GM18502 (cell line): ENCODE data around the gene LHFPL4.
"Not testable (repeated sequence)": the region's sequence is repeated elsewhere in the genome, so short reads cannot be mapped to it uniquely, and the experiment has no call there.

Experiments used
- ATAC-seq: cut with Tn5 transposase; IDR thresholded peaks from one replicate; pipeline ENCODE4 v1.9.1; 2021; ENCODE audit warnings: mild to moderate bottlenecking; ENCODE audit not compliant: unreplicated experiment, poor library complexity

The LHFPL4 gene

DNA sequence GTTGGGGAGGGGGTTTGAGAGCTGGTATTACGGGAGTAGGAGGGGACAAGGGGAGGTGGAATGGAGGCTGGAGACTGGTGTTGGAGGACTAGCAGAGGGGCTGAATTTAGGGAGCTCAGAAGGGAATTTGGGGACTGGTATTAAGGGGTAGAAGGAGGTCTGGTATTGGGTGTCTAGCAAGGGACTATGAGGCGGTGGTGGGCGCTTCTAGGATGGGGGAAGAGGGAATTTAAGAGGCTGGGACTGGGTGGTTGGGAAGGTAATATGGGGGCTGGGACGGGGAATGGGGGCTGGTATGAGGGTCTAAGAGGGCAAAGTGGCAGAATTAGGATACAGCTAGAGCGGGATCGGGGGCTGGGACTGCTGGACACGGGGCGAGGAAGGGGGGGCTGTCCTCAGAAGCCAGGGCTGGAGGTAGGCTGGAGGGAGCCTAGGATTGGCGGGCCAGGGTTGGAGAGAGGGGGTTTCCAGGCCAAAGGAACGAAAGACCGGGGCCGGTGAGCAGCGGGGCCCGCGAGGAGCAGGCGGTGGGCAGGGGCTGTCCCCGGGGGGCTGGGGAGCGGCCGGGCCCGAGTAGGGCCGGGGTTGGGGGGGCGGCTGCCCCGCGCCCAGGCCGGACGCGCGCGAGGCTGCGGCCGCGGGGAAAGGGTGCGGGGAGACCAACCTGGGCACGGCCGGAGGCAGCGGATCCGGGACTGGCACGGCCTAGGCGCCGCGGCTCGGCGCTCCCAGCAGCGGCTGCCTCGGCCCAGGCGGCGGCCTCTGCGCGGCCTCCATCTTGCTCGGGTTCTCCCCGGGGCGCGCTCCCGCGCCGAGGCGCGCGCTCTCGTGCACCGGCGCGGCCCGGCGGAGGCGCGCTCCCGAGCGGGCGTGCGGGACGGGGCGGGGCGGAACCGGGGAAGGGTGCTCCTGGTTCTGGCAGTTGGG, at the start of gene LHFPL4:
LHFPL4 (minus strand) TSS at position 802 of the 927 bp plus-strand sequence. CDS start 1,143 bp downstream, outside the sequence.
- no peak for ATAC-seq

DNA sequence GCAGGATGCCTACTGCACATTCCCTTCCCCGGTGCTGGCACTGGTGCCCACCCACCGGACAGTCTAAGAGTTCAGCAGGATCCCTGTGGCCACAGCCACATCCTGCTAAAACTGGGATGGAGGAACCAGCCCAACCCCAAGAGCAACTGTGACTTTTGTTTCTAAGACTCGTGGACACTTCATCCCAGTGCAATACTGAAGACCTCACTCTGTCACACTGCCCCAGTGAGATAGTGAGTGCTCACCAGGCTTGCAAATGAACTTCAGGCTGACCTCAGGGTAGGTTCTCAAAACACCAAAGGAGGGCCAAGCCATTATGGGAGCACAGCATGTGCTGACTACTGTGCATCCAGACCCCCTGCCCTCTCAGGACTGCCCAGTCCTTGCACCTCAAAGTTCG, 49.0 kb upstream of the LHFPL4 start:
- no peak for ATAC-seq

DNA sequence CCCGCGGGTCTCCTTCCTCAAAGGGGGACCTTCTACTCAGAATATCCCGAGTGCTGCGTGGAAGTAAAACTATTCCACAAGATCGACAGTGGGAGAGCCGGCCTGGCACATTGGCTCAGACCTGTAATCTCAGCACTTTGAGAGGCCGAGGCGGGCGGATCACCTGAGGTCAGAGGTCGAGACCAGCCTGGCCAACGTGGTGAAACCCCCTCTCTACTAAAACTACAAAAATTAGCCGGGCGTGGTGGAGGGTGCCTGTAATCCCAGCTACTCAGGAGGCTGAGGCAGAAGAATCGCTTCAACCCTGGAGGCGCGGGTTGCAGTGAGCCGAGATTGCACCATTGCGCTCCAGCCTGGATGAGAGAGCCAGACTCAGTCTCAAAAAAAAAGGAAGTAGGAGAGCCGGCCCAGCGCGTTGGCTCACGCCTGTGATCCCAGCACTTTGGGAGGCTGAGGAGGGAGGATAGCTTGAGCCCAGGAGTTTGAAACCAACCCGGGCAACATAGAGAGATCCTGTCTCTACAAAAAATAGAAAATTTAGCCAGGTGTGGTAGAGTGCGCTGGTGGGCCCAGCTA, 47.5 kb upstream of the LHFPL4 start:
- ATAC-seq: not testable (repeated sequence)

DNA sequence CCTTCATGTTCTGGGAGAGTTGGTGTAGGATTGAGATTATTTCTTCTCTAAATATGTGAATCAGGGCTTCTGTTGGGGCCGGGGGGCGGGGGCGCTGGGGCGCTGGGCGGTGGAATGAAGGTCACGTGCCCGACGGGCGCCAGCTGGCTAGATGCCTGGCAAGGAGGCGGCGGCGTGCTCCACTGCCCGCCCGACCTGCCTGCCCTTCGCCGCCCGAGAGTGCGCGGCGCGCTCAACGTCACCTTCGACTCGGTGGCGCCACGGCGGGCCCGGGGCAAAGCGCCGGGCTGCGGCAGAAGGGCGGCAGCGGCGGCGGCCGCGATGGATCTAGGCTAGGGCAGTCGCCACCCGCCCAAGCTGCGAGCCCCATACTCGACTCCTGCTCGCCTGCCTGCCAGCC, 47.0 kb upstream of the LHFPL4 start:
- no peak for ATAC-seq

DNA sequence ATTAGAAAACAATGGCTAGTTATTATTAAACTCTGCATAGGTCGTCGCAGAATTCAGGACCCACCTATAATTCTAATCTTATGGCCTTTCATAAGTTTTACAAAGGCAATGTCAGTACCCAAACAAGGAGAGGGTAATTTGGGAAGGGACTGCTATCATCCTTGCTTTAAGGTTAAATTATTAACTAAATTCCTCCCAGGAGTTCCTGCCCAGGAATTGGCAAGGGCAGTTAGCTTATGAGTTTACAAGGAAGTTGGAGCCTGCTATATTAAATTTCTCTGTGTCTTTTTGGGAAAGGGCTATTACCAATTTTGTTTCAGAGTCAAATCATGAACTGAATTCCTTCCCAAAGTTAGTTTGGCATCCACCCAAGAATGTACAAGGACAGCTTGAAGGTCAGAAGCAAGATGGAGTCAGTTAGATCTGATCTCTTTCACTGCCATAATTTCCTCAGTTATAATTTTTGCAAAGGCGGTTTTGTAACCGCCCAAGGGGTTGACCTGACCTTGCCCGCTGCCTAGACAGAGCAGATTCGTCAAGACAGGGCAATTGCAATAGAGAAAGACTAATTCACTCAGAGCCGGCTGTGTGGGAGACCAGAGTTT, 45.3 kb upstream of the LHFPL4 start:
- no peak for ATAC-seq

DNA sequence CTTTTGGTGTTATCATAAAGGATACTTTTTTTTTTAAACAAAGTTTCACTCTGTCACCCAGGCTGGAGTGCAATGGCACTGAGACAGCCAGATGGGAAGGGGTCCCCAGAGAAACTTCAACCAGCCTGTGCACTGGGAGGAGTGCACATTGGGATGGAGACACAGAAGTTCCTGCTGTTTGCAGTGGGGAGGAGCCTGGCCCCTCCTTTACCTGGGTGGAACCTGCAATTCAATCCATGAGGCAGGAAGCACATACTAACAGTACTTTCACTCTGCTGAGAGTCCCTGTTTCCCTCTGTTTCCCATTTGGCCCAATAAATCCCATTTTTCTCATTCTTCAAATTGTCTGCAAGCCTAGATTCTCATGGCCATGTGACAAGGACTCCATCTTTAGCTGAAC, 42.3 kb upstream of the LHFPL4 start:
- no peak for ATAC-seq

DNA sequence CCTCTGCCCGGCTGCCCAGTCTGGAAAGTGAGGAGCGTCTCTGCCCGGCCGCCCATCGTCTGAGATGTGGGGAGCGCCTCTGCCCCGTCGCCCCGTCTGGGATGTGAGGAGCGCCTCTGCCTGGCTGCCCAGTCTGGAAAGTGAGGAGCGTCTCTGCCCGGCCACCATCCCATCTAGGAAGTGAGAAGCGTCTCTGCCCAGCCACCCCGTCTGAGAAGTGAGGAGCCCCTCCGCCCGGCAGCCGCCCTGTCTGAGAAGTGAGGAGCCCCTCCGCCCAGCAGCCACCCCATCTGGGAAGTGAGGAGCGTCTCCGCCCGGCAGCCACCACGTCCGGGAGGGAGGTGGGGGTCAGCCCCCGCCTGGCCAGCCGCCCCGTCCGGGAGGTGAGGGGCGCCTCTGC, 38.2 kb upstream of the LHFPL4 start:
- ATAC-seq: not testable (repeated sequence)

DNA sequence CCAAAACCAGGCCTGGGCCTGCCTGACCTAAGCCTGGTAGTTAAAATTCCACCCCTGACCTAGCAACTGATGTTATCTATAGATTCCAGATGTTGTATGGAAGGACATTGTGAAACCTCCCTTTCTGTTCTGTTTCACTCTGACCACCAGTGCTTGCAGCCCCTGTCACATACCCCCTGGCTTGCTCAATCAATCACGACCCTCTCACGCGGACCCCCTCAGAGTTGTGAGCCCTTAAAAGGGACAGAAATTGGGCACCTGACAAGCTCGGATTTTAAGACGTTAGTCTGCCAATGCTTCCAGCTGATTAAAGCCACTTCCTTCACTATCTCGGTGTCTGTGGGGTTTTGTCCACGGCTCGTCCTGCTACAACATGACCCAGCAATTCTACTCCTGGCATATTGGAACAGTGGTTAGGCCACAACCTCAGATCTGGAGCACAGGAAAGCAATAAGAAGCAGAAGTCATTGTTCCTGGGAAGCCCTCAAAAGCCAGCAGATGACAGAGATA, 36.7 kb upstream of the LHFPL4 start:
- no peak for ATAC-seq

DNA sequence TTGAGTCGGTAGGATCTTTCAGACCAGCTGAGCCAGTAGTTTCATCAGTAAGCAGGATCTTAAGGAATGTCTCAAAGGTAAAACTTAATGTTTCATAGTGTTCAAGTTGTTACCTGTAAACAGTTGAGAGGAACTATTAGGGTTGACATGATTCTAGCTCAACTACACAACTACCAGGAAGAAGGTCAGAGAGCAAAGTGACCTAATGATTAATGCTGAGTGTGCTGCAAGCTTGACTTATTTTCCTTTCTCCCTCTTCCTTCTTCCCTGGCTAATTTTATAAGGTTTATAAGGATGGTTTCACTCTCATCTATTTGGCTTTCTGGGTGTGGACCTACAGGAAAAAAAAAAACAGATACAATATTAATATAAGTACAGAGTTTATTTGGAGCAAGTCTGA, 30.2 kb upstream of the LHFPL4 start:
- no peak for ATAC-seq

DNA sequence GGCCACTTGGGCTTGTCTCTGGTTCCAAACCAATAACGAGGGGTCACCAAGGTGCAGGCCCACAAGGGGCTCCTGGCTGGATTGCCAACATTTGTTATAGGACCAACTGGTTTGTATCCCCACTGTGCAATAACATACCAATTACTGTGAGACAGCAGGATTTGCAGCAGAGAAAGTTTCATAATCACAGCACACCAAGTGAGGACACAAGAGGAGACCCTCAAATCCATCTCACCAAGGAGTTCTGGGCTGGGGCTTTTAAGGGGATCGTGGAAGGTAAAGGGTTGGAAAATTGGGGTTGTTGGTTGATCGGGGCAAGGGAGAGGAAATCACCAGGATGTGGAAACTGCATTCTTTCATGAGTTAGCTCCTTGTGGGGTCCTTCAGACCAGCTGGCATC, 29.7 kb upstream of the LHFPL4 start:
- no peak for ATAC-seq

DNA sequence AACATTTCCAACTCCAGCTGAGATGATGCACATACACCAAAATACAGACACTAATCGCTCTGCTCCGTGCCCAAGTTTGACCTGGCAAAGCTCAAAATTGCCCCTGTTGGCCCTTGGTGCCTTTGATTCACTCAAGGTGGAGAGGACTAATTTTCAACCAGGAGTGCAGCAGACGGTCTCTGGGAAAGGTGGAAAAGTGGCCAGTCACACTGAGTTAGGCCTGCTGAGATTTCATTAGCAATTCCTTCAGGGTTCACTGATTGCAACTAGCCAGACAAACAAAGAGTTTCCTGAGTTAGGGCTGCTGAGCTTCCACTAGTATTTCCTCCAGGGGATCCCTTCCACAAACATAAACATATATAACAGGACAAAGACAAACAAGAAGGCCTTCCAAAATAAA, 28.7 kb upstream of the LHFPL4 start:
- ATAC-seq: no peak

DNA sequence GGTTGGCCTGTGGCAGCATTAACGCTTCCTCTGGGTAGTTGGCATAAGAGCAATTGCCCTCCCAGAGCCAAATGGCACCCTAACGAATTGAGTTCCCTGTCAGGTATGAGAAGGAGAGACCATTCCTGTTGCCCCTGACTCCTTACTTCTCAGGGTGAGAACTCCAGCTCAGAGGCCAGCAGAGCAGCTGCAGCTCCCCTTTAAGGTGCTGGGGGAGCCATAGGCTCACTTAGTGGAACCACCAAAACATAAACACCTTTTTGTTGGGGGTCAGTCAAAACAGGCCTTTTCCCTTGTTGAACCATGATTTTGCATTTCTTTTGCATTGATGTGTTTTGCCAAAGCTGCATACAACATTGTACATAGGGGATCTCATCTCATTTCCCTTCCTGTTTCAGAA, 28.1 kb upstream of the LHFPL4 start:
- ATAC-seq: no peak

DNA sequence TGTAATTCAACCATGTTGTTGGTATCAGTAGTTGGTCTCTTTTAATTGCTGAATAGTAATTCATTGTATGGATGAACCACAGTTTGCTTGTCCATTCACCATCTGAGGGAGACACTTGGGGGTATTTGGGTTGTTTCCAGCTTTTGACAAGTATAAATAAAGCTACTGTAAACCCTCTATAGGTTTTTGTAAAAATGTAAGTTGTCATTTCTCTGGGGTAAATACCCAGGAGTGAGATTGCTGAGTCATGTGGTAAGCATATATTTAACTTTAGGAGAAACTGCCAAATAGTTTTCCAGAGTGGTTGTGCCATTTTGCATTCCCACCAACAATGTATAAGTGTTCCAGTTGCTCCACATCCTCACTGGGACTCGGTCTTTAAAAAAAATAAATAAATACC, 15.4 kb upstream of the LHFPL4 start:
- no peak for ATAC-seq

DNA sequence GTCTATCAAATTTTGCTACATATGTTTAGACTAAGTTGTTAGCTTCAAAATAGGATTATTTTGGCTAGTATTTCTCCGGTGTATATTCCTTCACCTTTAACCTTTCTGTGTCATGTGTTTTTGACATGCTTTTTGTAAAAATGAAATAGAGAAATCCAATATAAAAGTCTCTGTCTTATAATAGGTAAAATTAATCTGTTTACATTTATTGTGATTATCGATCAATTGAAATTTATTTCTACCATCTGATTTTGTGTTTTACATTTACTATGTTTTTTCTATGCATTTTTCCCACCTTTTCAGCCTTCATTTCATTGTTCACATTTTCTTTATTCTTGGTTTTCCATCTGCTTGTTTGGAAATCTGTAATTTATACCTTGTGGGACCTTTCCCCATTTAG, 11.7 kb upstream of the LHFPL4 start:
- ATAC-seq: no peak

DNA sequence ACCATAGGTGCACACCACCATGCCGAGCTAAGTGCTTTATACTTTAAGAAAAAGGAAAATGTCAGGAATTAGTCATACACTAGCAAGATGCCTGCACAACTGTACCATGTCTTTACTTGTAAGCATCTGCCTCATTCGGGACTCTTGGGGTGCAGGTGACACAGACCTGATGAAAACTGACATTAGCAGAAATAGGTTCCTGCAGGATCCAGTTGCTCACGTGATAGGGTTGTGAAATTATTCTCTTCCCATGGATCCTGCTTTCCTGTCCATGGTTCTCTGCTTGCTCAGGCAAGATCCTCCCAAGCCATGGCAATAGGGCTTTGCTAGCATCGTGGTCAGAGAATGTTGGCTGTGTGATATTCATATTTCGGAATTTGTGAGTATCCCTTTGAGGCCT, 10.2 kb upstream of the LHFPL4 start:
- ATAC-seq: no peak

DNA sequence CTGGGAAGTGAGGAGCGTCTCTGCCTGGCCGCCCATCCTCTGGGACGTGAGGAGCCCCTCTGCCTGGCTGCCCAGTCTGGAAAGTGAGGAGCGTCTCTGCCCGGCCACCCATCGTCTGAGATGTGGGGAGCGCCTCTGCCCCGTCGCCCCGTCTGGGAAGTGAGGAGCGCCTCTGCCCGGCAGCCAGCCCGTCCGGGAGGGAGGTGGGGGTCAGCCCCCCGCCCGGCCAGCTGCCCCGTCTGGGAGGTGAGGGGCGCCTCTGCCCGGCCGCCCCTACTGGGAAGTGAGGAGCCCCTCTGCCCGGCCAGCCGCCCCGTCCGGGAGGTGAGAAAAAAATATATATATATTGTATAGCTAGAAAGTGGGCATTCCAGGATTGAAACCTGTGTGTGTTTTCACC, 6.4 kb upstream of the LHFPL4 start:
- ATAC-seq: not testable (repeated sequence)

DNA sequence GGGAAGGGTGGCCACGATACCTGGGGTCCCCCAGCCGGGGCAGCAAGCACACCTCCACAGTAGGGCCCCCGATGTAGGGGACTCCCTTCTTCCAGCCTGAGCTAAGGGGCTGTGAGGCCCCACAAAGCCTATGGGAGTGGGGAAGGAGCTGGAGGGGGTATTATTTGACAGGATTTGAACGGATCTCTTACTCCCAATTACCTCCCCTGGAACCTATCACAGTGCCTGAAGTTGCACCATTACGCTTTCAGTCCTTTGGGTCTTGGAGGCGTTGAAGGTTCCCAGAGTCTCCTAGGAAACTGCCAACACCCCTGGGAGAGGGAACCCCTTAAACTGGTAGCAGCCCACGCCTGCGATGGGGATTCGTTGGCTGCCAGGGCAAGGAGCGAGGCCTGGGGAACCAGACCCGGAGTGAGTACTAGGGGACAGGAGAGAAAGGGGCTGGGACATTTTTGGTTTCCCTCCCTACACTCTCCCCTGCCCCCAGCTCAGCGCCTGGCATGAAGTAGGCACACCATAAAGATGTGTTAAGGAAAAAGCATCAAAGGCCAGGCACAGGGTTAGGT, 409 bp upstream of the LHFPL4 start:
- ATAC-seq: no peak

DNA sequence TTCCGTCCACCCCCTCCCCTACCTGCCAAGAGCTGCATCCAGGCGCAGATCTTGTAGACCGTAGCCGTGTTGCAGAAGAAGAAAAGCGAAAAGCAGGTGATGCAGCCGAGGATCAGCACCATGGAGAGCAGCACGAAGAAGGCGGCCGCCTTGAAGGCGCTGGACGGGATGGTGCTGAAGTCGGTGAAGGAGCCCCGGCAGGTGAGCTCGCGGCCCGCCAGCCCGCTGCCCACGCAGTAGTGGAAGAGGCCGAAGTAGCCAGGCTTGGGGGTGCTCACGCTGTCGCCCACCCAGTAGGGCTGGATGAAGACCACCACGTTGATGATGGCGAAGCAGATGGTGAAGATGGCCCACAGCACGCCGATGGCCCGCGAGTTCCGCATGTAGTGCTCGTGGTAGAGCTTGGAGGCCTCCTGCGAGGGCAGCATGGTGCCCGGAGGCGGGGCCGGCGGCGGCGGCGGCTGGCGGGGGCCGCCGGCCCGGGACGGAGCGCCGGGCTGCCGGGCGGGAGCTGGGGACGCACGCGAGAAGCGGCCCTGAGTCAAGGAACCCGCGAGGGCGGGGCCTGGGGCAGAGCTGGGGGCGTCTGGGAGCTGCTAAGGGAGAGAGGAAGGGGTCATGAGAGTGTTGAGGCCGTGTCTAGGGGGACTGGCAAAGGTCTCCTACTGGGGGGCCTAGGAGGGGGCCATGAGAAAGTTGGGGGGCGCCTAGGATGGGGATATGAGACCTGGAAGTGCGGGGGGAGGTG, 1.2 kb downstream of the LHFPL4 start:
- no peak for ATAC-seq

DNA sequence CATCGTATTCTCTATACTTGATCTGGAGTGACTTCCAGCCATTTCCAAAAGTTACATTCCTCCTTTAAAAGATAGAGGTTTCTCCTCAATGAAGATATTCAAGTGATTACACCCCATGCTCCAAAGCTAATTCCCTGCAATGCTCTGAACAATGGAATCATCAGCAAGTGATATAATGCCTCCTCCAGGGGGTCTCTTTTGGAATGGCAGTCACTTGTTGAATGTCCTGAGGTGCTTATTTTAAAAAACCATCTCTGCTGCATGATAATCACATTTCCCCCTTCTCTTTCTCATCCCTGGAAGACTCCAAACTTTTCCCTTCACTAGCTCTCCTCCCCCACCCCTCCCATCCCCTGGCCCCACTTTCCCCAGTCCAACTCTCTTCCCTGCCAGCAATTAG, 2.6 kb downstream of the LHFPL4 start:
- ATAC-seq: no peak

DNA sequence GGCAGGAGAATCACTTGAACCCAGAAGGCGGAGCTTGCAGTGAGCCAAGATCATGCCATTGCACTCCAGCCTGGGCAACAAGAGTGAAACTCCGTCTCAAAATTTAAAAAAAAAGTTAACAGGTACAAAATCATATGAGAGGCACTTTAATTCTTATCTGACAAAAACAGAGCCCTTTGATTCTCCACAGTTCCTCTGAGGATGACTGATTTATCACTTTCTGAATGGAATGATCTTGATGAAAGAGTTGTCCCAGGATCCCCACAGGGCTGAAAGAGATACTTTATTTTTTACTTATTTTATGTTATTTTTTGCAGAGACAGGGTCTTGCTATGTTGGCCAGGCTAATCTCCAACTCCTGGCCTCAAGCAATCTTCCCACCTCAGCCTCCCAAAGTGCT, 4.0 kb downstream of the LHFPL4 start:
- ATAC-seq: no peak
